Islet of Langerhans (tissue), 1 donor: Measurements from ENCODE around the gene ADAM15.

Experiments
- FAIRE-seq: peaks from one replicate; lab custom pipeline; 2011; peaks lifted over from hg19 to GRCh38; lab: Jason Lieb, UNC

ADAM15 gene

GRCh38 chr1:155052439-155053395, 1.6 kb downstream of the ADAM15 start:
- no peak for FAIRE-seq

DNA sequence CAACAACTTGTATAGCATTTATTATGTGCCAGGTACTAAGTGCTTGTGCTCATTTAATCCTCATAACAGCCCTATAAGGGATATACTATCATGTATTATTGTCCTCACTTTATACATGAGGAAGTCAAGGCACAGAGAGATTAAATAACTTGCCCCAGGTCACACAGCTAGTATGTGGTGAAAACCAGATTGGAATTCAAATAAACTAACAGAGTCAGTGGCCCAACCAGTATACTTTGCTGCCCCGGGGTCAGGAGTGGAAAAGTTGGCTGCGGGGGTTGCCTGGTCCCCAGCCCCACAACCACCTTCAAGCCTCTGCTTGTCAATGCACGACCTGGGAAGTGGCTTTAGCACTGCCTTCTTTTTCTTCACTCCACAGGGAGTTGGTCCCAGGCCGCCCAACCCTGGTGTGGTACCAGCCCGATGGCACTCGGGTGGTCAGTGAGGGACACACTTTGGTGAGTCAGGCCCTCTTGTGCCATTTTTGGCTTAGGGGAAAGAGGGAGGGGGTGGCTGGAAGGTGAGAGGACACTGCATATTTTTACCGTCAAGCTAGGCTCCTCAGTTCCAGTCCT, 2.5 kb downstream of the ADAM15 start:
- FAIRE-seq = no peak

- FAIRE-seq = no peak
Observed at GRCh38 chr1:155057104-155057503, 6.0 kb downstream of the ADAM15 start.

- no peak for FAIRE-seq
Observed at GRCh38 chr1:155057788-155058211, 6.7 kb downstream of the ADAM15 start.

DNA sequence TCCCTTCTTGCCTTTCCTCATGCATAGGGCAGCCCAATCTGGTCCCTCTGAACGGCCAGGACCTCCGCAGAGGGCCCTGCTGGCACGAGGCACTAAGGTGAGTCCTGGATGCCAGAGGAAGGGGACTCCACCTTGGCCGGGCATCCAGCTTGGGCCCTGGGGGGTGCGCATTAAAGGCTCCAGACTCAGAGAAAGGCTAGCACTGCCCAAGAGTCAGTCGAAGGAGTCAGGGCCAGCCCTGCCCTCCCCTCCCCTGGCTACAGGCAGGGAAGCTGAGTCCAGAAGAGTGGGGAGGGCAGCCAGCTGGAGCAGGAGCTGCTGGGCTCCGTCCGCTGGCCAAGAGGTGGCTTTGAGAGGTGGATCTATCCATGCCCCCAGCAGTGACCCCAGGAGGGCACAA, 9.6 kb downstream of the ADAM15 start:
- no peak for FAIRE-seq

DNA sequence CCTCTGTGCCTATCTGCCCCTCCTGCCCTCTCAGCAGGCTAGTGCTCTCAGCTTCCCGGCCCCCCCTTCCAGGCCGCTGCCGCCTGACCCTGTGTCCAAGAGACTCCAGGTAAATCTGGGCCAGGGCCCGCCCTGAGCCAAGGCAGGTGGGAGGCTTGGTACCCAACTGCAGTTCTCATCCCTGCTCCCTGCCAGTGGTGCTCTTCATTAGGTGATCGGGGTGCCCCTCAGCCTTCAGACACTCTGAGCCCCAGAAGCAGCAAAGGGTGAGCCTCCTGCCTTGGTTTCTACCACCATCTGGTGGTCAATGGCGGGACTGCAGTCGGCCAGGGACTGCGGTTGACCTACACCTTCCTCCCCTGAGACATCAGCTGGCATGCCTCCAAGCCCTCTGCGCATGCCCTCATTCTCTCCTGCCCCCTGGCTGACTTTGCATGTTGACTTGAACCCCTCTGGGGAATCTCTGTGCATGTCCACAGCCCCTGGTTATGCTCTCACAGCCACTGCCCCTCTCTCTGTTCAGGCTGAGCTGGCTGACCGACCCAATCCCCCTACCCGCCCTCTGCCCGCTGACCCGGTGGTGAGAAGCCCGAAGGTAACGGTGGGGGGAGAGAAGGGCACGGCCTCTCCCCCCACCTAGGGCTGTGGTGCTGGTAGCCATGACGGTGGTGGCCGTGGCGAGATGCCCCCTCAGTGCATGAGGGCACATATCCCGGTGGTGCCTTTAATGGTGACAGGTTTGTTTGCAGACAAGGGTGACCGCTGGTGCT, 10.4 kb downstream of the ADAM15 start:
- no peak for FAIRE-seq

DNA sequence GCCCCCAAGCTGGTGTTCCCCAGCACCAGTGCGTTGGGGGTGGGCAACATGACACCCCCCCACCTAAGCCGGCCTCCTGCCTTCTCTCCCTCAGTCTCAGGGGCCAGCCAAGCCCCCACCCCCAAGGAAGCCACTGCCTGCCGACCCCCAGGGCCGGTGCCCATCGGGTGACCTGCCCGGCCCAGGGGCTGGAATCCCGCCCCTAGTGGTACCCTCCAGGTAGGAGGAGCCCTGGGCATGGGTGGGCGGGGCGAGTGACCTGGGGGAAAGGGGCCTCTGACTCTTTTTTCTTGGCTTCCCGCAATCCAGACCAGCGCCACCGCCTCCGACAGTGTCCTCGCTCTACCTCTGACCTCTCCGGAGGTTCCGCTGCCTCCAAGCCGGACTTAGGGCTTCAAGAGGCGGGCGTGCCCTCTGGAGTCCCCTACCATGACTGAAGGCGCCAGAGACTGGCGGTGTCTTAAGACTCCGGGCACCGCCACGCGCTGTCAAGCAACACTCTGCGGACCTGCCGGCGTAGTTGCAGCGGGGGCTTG, 11.1 kb downstream of the ADAM15 start:
- FAIRE-seq = no peak

GRCh38 chr1:155062702-155063411, 11.7 kb downstream of the ADAM15 start:
- no peak for FAIRE-seq

- no peak for FAIRE-seq
Observed at GRCh38 chr1:155063550-155064110, 12.5 kb downstream of the ADAM15 start, which contains the start of gene EFNA4. EFNA4 (plus strand) TSS chr1:155063740; CDS start chr1:155063824, 84 bp downstream.

GRCh38 chr1:155064111-155064831, 13.2 kb downstream of the ADAM15 start:
- no peak for FAIRE-seq

DNA sequence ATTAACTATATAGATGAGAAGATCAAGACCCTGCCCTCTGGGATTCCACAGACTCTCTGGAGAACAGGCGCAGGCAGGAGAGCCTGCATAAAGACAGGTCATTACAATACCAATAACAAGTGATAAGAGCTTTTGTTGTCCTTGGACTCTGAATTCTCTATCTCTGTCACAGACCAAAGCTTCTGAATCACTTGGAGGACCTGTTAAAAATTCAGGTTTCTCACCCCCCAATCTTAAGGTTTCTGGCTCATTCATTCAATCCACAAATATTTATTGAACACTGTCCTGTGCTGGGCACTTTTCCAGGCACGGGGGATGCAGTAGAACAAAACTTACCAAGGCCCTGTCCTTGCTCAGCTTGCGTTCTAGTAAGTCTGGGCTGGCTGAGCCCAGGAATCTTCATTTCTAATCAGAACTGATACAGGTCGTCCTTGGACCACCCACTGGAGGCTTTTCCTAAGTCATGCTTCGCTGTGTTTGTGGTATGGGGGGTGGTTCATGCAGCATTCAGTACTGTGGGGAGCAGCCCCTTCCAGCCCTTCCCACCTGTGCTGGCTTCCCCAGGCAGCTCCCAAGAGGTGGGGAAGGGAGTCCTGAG, 13.8 kb downstream of the ADAM15 start:
- no peak for FAIRE-seq

- FAIRE-seq = no peak
Observed at GRCh38 chr1:155066777-155067176, 15.7 kb downstream of the ADAM15 start.

GRCh38 chr1:155068599-155068998, 17.5 kb downstream of the ADAM15 start:
- no peak for FAIRE-seq

- FAIRE-seq = no peak
Observed at GRCh38 chr1:155069551-155070157, 18.5 kb downstream of the ADAM15 start.

DNA sequence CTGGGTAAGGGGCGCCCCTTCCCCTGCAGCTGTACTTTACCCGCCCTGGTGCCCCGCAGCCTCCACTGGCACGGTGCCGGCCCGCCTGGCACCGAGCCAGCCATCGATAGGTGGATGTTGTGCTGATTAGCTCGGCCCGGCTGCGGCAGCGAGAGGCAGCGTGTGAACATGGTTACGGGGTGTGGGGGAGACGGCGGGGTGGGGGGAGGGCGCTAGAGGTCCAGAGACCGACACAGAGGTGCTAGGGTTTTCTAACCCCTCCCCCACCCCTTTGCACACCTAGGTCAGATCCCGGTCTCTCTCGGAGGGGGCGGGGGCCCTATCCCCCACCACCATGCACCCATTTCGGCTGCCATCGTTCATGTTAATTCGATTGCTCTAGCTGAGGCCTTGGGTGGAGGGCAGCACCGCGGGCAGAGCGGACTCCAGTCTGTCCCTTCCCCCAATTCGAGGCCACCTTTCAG, 19.1 kb downstream of the ADAM15 start:
- no peak for FAIRE-seq

GRCh38 chr1:155070721-155071569, 19.8 kb downstream of the ADAM15 start:
- no peak for FAIRE-seq

- no peak for FAIRE-seq
Observed at GRCh38 chr1:155071701-155072100, 20.6 kb downstream of the ADAM15 start.

GRCh38 chr1:155072531-155073289, 21.6 kb downstream of the ADAM15 start:
- FAIRE-seq = no peak
